HG02623 (cell line): ENCODE results near the gene NRCAM.

ENCODE experiments used
- ATAC-seq: cut with Tn5 transposase; IDR thresholded peaks from one replicate; pipeline ENCODE4 v1.9.1; 2021; ENCODE audit warnings: moderate library complexity; ENCODE audit not compliant: unreplicated experiment

The NRCAM gene

DNA sequence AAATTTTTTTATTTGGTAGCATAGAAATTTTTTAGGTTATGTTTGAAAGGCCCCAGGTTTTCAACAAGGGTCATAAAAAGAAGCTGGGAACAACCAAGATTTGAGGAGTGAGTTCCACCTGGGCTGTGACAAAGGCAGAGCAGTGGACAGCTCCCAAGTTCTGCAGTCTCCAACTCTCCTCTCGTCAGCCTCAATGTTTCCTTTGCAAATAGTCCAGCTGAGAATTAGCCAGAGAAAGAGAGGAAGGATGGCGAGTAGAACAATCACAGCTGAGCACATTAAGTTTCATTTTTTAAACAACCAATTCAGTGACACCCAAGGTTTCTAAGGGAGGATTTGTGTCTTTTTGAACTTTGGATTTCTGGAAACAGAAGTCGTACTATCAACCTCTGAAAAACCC is 143.2 kb downstream of the NRCAM start:
- ATAC-seq = no peak

DNA sequence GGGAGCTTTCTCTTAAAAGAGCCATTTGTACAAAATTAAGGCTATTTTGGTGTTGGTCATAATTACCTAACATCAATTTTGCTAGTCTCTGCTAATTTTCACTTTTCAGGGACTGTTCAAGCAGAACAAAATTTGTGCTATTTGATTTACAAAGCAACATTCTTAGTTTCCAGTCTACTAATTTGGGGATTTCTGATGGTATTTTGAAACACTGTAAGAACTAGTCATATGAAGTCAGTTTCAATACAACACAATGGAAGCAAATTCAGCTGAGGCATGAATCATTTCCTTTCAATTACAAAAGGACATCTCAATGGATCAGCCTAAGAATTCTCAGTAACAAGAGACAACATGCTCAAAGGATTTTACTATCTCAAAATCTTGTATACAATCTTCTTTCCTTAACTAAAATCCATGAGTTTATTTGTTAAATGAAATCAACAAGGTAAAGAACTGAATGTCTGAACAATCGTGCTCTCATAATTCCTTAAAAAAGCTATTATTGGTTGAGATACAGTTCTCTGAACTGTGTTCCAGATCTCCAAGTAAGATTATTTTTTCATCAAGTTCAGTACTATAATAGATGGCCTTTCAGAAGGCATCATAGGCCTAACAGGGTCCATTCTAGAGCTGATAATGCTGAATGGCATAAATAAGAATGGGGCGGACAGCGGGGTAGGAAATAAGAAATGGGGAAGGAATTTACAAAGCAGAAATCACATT is 144.6 kb downstream of the NRCAM start:
- peak; percentile 58 for ATAC-seq

DNA sequence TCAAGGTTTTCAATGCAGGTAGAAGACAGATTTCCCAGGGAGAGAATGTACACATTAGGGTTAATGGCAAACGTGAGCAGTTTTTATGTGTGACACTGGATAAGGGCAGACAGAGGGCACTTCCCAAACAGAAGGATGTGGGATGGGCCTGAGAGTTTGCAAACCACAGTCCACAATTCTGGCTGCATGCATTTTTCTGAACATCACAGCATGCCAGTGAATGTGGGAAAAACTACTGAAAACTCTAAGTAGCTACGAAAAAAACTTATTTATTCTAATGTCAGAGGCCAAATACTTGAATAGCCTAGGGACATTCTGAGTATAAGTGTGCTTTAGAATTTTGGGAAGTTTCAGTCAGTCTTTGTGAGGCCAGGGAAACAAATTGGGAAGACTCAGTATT is 145.9 kb downstream of the NRCAM start:
- no peak for ATAC-seq

DNA sequence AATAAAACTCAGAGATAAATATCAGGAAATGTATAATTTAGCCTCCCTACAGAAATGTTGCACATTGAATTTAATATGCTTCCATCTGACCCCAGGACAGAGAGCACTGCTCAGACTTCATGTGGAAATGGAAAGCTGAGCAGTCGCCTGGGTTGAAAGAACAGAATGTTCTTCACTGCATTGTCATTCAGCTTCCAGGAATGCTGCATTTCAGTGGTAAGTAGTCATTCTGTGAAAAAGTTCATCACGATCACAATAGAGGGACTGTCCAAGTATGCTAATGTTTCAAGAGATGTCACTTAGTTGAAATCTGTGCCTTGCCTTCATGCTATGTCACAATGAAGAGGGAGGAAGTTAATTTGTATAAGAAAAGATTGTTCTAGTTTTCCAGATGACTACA is 147.3 kb downstream of the NRCAM start:
- ATAC-seq = peak; percentile 69

DNA sequence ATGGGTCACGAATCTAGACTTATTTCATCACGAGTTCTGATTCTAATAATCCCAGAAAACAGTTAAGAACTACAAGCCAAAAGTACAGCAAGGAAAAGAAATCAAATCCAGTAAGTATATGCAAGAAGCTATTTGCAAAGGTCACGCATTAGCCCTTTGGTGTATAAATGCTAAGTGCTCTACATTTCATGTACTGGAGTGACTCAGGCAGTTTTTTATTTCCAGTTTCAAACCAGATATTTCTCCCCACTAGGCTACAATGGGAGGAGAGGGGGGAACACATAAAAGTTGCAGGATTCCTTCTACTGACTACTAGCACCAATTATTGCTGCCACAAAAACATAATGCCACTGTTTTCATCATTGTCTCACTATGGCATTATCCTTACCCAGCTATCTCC is 148.0 kb downstream of the NRCAM start:
- no peak for ATAC-seq

DNA sequence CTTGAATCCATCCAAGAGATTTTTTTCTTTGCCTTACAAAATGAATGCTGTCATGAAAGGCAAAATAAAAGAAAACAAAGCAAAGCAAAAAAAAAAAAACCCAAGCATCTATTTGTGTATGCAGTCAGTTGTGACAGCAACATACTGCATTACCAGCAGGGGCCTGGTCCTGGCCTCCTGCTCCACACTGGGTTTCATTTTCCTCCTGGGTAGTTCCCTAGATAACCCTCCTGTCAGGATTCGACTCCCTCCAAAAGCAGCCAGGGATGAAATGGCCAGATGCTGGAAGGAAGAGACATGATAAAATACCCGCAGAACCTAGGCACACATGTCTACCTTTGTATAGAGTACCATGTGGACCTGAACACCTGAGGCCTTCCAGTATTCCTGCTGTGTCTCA is 148.6 kb downstream of the NRCAM start:
- ATAC-seq = no peak

DNA sequence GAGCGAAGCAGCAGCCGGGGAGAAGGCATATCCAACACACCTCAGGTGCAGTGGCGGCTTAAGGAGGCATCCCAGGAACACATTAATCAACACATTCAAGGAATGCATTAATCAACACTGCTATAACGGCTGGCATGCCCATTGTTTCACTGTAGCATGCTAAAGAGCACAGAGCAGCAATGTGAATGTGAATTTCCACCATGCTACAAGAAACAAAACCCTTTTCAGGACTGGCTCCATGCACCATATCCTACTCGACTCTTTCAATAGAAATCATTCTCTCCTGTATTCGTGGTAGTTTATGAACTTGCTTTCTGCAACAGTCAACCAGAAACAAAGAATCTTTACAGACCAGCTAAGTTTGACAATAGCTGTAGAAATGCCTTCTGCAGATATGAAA is 149.0 kb downstream of the NRCAM start:
- ATAC-seq = no peak

DNA sequence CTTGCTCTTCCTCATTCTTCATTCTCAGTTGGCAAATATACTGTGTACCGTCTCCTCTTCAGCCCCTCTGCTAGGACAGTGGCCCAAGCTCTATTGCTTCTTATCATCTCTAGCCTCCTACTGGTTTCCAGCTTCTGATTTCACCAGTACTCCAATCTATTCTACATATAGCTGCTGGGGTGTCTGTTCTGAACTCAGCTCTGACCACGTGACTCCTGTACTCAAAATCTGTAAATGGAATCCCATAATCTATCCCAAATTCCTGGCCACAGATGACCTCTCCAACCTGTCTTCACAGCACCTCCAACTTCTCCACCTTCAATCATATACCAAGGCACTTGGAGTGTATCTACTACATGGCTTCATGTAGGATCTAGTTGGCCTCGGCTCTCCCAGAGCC is 152.9 kb downstream of the NRCAM start:
- ATAC-seq = no peak

DNA sequence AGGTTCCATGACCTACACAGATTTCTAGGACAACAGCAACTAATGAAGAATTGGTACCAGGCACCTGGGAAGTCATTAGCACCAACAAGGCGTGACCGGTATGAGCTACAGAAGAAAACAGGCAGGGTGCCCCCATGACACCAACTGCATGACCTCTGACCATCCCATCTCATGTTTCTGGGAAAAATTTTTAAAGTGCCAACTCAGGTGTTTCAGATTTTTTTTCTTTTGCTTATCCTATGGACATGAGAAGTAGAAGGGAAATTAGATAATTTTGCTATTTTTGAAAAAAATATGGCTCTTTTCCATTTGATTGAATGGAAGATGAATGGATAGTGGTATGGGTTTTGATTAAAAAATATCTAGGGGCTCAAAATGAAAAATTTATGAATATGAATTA is 154.8 kb downstream of the NRCAM start:
- no peak for ATAC-seq

DNA sequence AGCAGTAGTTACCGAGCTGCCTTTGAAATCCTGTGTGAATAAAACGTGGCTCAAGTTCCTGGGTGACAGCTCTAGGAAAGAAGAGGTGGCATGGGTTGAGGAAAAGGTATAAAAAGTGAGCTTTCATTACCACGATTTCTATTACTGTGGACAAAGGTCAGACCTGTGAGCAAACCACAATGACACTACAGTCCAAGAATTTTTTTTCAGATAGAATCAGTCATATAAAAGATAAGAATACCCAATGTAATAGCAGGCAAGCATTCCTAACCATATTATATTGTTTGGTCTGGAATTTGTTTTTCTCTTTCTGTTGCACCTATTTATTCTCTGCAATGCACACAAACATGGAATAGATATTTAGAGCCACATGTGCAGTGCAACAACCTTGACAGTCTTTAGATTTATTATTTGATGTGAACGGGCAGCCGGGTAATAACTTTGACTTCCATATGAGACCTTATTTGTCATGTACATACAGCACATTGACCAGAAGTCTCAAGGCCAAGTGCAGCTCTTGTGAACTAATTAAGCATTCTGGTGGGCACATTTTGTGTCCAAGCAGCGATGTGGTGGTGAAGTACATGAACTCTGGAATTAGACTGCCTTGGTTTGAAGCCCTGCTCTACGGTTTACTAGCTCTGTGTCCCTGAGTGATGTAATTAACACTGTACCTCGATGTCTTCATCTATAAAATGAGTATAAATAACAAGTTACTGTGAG is 156.8 kb downstream of the NRCAM start:
- no peak for ATAC-seq

DNA sequence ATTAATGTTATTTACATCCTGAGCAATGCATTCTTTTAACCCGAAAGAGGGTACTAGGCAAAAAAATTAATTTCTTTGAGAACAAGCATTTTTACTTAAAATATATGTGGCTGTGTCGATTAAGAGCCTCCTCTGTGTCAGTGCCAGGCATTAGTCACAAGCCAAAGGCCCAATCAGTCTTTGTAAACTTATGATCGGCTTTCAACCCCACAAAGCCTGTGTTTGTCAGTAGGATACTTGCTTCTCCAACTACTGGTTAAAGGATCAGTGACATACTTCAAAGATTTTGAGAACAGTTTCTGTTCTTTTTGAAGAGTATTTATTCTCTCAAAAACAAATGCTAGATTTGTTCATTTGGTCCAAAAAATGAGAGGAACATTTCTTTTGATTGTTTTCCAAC is 159.3 kb downstream of the NRCAM start:
- no peak for ATAC-seq

DNA sequence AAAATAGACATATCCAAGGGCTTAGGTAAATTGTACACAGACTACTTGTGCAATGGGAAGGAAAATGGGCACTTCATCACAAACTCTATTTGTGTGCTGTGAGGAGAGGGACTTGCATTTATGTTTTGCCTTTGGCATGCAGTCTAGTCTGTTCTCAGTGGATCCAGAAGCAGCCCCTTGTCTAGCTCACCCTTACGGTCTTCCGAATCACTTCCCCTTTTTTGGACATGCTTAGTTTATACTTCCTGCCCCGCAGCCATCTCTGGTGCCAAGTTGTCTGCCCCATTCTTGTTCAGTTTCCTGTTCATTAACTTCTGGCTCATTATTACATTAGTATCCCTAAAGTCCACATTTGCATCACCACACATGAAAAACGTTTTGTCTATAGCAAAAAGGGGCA is 161.6 kb downstream of the NRCAM start:
- ATAC-seq = peak; percentile 84

DNA sequence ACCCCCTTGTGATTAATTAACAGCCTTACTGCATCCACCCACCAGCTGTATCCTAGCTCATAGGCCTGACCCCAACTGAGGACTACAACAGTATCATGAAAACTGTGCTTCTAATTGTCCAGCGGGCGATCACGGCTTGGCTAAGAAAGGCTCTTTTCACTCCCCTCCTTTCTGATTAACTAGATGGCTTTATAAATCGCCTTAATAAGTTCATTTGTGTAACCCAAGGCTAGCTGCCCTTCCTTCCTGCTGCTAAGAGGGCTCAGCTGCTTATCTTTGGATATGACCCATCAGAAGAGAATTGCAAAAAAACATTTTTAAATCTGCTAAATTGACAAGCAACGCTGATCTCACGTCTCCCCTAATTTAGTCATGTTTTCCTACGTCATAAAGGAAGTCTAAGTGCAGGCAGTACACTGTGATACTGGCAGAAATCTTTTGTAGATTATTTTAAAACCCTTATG is 163.1 kb downstream of the NRCAM start:
- ATAC-seq = no peak

DNA sequence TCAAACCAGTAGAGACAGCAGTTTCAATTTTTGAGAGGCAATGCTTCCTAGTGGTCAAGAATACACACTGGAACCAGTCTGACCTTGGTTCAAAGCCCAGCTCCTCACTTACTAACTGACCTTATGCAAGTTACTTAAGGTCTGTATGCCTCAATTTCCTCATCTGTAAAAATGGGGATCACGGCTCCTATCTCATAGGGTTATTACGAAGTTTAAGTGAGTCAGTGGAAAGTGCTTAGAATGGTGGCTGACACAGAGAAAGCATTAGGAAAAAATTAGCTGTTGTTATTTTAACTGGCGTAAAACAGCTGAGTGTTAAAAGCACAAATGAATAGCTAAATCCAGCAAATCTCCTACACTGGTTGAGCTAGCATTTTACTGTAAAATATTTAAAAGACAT is 163.7 kb downstream of the NRCAM start:
- no peak for ATAC-seq

DNA sequence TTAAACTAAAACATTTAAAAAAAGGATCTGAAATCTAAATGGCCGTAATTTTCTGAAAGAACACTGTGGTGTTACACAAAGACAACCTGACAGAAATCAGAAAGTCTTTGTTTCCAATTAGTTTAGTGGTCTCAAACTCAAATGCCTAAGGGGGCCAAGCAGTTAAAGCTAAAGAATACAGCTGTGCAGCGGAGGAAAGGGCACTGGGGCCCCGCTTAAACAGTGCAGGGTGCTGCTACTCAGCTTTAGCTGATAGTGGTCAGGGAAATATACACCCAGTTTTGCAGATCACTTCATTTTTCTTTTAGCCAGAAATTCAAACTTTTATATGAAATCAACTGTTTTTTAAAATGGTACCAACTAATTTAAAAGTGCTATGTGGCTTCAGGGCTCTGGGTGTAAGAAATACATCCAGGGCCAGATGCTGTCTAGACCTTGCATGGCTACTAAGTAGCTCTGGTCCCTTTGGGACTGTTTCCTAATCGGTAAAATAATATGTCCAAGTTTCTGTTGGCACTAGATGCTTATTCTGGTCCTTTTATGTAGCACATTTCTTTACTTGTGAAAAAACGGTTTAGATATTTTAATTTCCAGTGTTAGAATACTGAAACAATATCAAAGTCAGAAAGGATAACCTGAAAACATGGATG is 164.3 kb downstream of the NRCAM start:
- no peak for ATAC-seq

DNA sequence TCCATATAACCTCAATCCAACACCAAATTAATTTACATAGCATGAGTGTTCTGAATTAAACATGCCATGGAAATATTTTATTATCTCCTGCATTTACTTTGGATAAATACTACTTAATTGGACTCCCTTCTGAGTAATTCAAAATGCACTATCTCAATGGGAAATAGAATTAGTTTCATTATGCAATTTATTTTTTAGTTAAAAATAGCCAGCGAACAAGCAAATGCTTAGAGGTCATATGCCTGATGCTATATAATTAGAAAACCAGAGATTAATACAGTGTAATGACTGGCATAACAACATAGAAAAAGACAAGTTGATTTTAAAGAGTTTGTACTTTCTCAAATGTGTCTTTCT is 165.1 kb downstream of the NRCAM start:
- ATAC-seq = no peak

DNA sequence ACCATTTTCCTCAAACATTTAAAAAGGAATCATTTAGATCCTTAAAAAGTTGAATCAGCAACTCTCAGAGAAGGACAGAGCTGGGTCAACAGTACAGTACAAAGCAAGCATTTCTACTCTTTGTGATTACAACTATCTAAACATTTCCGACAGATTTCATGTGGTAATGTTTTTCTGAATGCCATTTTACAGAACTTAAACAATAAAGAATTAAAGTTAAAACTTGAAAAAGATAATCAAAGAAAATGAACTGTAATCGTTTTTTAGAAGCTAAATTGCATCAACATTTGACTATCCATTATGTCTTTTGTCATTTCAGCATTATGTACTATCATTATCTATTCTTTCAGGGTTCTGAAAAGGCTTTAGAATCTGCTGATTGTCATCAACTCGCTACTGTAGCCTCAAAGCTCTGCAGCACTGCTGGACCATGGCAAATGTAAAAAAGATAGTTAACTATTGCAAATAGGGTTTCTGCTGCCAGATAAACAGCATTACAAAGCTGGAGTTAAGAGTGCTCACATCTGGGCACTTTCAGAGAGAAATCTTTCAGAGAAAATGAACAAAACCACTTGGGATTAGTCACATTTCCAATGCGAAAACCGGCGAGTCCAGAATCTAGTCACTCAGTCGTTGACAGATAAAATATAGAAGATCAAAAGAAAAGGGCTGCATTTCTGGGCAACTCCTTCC is 165.6 kb downstream of the NRCAM start:
- no peak for ATAC-seq

DNA sequence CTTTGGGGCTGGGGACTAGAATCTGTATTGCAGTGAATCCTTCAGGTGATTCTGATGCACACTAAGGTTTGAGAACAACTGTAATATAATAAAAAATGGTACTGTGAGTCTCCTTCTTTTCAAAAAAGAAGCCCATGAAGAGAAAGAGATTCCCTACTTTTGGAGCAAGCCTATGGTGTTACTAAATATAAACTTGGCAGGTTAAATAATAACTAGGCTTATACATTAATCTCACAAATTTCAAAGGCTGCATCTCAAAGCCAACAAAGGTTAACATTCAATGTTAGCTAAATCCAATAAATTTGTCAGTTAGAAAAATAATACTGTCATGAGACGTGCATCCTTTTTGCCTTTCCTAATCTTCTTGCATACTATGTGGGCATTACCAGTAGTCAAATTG is 166.4 kb downstream of the NRCAM start:
- no peak for ATAC-seq

DNA sequence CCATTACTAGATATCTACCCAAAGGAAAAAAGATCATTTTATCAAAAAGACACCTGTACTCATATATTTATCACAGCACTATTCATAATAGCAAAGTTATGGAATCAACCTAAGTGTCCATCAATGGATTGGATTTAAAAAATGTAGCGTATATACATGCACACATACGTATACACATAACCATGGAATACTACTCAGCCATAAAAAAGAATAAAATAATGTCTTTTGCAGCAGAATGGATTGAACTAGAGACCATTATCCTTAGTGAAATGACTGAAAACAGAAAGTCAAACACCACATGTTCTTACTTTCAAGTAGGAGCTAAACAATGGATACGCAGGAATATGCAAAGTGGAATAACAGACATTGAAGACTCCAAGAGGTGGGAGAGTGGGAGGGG is 168.4 kb downstream of the NRCAM start:
- ATAC-seq = no peak

DNA sequence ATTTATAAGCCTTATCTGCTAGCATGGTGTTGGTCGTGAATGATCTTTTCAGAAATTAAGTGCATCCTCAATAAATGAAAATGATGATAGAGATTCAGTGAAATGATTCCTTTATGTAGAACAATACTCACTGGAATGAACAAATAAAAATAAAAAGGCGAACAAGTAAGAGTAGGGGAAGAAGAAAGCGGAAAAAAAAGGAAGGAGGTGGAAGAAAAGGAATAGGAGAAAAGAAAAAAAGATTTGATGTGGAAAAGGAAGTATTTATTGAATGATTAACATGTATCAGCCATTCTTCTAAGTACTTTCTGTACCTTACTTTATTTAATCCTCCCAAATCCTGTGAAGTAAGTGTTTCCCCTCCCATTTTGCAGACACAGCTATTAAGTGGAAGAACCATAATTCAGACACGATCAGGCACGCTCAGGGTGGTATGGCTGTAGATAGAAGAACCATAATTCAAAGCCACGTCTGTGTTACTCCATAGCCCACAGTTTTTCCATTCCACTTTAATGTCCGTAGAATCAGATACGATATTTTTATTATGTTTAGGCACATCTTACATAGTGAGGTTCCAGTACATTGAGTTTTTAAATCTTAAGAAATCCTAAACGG is 169.8 kb downstream of the NRCAM start:
- no peak for ATAC-seq

DNA sequence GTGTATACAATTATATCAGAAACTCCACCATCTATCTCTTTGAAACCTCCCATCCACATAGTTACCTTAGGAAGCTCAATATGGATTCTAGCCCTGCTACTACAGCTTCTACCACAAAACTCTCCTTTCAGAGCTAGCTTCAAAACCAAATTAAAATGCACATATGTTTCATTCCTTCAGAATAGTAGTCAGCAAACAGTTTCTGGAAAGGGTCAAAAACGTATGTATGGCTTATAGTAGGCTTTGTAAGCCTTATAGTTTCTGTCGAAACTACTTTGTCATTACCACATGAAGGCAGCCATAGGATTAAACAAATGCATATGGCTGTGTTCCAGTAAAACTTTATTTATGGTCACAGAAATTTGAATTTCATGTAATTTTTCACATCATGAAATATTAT is 170.5 kb downstream of the NRCAM start:
- ATAC-seq = no peak
